GM21423 (cell line): Measurements from ENCODE around the gene EGLN2.
A peak's percentile ranks its signal among the peaks of the same experiment; 100 is the strongest.
"Not testable (repeated sequence)": the region's sequence is repeated elsewhere in the genome, so short reads cannot be mapped to it uniquely, and the experiment has no call there.

Experiments
- ATAC-seq: cut with Tn5 transposase; IDR thresholded peaks from one replicate; pipeline ENCODE4 v1.9.1; 2021; ENCODE audit warnings: mild to moderate bottlenecking, moderate library complexity; ENCODE audit not compliant: unreplicated experiment

EGLN2 gene

DNA sequence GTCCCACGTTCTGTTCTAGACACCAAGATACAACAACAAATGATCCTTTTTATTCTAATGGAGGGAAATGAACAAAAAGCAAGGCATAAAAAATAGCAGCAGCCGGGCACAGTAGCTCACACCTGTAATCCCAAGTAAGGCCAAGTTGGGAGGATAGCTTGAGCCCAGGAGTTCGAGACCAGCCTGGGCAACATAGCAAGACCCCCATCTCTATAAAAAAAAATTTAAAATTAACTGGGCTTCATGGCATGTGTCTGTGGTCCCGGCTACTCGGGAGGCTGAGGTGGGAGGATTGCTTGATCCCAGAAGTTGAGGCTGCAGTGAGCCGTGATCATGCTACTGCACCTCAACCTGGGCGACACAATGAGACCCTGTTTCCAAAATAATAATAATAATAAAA is 22.6 kb upstream of the EGLN2 start:
- ATAC-seq, result no peak

DNA sequence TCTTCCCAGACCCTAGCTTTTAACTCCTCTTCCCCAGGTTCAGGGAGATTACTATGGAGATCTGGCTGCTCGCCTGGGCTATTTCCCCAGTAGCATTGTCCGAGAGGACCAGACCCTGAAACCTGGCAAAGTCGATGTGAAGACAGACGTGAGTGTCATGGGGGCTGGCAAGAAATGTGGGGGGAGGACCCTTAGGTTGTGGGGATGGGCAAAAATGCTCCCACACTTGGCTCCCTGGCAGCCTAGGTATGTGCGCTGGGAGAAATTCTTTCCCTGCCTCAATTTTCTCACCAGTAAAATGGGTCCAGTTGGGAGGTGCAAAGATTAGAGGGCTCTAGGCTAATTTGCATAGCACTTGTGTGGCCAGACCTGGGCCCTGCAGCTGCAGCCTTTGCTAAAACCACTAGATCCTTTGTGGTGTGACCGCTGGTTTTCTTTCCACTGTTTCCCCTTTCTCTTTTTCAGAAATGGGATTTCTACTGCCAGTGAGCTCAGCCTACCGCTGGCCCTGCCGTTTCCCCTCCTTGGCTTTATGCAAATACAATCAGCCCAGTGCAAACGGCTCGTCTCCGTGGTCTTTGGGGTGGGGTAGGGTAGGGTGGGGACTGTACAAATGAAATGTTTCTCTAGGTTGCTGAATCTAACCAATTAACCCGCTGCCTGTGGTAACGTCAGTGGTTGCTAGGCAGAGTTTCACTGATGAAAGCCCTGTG is 21.9 kb upstream of the EGLN2 start:
- peak; percentile 56 for ATAC-seq

DNA sequence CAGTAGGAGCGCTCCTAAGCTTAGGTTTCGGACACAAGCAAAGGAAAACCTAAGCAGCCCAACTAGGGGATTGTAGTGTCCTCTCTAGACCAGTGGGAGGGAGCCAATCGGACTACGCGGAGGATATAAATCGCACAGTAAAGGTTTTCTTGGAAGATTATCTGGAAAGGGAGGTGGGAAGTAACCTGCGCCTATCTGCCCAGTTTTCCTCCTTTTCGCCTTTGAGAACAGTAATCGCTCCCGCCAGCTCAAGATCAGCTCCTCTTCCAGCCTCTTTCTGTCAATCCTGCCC is 21.4 kb upstream of the EGLN2 start:
- ATAC-seq, result no peak

DNA sequence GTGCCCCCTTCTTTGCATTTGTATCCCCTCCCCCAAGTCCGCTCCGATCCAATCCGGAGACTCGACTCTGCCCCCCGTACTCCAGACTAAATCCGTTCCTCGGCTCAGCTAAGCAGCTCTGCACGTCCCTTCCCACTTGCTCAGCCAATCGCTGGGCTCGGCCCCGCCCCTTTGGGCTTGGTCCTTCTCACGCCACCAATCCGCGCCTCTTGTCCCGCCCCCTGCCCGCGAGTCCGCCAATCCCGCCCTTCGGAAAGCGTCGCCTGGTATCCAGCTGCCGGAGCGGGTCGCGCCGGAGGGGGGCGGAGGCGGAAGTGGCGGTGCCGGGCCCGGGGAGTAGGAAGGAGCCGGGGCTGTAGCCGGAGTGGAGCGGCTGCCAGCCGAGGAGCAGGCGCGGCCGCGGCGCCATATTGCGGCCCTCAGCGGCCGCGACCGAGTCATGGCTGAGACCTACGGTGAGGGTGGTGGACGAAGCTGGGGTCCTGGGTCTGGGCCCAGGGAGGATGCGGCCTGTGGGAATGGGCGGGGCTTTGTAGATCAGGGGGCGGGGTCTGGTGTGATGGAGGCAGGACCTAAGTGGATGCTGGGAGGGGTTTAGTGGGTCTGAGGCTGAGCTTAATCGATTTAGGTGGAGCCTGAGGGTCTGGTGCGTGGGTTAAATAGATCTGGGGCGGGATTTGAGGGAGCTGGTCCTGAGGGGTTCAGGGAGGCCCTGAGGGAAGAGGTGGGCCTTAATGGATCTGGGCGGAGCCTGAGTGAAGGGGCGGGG is 20.9 kb upstream of the EGLN2 start, which contains the start of gene RAB4B:
RAB4B (plus strand) TSS at position 311 of the 769 bp plus-strand sequence; CDS start at position 440, 129 bp downstream.
- ATAC-seq, result peak; percentile 66

DNA sequence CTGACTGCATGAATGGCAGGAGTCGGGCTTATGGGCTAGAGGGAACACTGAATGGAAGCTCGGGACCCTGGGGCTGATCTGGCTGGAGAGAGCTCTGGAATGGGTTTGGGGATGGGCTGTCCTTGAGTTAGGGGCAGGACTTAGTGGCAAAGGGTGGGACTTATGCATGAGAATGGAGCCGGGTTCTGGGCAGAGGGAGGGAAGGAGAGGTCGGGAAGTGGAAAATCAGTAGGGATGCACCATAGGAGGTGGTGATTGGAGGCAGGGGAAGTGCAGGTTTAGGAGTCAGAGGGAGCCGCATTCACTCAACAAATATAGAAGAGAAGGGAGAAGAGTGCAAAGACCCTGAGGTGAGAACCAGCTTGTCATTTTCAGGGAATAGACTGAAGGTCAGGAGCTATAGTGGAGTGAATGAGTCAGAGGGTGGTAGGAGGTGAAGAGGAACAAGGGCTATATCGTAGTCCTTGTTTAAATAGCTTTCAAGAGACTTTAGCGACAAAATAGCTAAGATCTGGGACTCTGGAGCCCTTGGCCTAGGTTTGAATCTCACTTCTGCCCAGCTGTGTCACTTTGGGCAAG is 20.2 kb upstream of the EGLN2 start:
- no peak for ATAC-seq

DNA sequence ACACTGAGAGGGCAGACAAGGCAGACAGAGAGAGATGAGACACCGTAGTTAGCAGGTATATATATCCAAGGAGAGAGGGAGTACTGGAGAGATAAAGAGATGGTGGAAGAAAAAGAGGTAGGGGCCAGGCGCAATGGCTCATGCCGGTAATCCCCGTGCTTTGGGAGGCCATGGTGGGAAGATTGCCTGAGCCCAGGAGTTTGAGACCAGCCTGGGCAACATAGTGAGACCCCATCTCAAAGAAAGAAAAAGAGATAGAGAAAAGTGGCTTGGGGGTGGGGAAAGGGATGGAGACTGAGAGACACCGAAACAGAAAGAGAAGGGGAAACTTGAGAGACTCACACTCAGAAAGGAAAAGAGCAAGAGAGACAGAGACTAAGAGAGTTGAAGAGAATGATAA is 18.4 kb upstream of the EGLN2 start:
- no peak for ATAC-seq

DNA sequence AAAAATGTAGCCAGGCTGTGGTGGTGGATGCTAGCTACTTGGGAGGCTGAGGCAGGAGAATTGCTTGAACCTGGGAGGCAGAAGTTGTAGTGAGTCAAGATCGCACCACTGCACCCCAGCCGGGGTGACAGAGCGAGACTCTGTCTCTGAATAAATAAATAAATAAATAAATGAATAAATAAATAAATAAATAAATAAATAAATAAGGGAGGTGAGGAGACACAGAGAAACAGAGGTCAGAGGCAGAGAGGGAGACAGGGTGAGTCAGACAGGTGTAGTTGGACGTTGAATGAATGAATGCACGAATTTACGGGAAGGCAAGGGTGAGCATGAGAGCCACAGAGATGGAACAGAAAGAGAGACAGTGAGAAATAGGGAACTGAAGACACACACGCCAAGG is 17.9 kb upstream of the EGLN2 start:
- no peak for ATAC-seq

DNA sequence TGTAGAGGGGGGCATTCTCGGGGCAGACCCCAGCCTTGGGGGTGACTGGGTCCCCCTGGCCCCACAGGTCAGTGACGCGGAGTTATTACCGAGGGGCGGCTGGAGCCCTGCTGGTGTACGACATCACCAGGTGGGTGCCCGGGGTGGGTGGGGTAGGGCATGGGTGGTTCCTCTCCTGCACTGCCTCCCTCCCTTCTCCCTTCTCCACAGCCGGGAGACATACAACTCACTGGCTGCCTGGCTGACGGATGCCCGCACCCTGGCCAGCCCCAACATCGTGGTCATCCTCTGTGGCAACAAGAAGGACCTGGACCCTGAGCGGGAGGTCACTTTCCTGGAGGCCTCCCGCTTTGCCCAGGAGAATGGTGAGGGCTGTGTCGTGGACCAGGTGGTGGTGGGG is 15.3 kb upstream of the EGLN2 start:
- no peak for ATAC-seq

DNA sequence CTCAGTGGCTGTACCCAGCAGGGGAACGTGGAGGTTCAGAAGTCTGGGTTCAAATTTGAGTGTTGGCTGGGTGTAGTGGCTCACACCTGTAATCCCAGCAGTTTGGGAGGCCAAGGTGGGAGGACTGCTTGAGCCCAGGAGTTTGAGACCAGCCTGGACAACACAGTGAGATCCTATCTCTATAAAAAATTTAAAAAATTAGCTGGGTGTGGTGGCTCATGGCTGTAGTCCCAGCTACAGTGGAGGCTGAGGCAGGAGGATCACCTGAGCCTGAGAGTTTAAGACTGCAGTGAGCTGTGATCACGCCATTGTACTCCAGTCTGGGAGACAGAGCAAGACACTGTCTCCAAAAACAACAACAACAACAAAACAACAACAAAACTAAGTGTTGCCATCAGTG is 14.8 kb upstream of the EGLN2 start:
- ATAC-seq, result not testable (repeated sequence)

DNA sequence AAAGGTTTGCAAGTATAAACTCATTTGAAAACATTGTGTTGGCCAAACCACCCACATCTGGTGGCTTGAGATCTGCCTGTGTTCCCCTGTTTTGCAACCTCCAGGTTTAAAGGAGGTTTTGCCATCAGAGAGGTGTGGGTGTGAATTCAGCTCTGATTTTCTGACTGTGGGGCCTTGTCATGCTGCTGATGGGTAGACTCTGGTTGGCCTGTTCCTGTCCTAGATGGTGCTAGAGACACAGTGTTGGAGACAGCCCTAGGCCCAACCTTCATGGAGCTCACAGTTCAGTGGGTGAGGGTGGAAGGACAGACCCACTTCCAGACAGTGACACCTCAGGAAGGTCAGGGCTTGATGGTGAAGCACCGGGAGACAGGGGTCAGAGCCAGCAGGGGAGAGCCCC is 13.5 kb upstream of the EGLN2 start:
- ATAC-seq, result no peak

DNA sequence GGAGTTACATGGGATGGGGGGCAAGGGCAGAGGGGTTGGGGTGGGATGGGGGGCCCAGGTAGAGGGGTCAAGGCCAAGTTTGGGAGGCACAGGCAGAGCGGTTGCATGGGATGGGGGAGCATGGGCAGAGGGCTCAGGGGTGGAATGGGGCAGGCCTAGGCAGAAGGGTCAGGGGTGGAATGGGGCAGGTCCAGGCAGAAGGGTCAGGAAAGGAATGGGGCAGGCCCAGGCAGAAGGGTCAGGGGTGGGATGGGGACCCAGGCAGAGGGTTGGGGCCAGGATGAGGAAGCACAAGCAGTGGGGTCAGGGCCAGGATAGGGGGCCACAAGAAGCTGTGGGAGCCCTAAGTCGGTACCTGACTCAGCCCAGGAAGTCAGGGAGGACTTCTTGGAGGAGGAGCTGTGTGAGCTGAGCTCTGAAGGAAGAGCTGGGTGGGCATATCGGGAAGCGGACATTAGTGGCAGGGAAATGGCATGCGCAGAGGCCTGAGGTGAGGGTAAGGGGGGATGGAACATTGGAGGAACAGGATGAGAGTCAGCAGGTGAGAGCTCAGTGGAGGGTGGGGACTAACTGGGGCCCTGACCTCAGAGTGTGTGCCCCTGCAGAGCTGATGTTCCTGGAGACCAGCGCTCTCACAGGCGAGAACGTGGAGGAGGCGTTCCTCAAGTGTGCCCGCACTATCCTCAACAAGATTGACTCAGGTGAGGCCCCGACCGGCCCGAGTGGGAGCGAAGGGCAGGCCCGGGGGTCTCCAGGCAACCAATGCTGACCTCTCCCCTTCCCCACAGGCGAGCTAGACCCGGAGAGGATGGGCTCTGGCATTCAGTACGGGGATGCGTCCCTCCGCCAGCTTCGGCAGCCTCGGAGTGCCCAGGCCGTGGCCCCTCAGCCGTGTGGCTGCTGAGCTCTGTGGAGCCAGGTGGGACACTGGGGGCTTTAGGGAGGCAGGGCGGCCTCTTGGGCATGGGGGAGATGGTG is 12.6 kb upstream of the EGLN2 start:
- ATAC-seq, result no peak

DNA sequence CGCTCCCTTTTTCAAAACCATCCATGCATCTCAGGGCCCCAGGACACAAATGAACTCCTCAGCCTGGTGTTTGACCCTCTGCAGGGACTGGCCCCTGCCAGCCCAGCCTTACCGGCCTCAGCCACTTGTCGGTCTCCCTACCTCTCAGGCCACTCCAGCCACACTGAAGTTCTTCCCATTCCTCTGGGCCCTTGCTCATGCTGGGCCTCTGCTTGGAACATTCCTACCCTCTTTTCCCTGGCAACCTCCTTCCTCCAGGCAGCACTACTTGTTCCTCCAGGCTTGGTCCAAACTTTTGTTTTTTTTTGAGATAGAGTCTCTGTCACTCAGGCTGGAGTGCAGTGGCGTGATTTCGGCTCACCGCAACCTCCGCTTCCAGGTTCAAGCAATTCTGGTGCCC is 7.6 kb upstream of the EGLN2 start:
- no peak for ATAC-seq

DNA sequence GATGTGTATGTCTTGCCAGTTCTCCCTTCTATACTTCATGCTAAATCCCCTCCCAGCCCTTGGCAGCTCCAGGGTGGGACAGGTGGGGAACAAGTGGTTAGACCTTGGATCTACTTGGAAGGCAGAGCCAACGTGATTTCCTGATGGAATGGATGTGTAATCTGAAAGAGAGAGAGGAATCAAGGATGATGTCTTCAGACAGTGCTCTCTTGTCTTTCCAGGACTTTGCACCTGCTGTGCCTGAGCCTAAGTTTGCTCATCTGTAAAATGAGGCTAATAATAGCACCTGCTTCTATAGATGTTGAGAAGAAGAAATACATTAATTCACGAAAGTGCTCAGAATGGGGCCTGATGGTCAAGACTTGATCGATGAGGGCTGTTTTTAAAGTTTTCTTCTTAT is 7.0 kb upstream of the EGLN2 start:
- no peak for ATAC-seq

DNA sequence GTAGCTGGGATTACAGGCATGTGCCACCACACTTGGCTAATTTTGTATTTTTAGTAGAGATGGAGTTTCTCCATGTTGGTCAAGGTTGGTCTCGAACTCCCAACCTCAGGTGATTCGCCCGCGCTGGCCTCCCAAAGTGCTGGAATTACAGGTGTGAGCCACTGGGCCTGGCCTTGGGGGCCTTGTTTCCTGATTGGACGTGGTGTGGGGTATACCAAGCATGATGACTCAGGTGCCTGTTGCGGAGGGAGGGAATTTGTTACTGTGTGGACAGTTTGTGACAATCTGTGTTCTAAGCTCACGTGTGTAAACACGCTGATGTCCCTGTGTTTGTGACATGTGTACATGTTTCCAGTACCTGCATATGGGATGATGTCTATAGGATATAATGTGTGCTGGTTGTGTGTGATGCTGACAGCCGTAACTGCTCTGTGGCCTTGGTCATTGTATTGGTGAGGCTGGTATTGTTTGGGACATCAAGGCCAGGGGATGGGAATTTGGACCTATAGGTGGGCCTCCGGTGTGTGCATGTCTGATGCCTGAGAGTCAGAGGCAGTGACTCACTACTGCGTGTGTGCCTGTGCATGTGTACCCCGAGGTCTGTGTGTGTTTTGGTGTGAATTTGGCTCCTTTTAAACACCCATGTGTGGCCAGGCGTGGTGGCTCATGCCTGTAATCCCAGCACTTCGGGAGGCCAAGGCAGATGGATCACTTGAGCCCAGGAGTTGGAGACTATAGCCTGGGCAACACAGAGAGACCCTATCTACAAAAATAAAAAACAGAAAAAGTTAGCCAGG is 1.6 kb upstream of the EGLN2 start:
- no peak for ATAC-seq

DNA sequence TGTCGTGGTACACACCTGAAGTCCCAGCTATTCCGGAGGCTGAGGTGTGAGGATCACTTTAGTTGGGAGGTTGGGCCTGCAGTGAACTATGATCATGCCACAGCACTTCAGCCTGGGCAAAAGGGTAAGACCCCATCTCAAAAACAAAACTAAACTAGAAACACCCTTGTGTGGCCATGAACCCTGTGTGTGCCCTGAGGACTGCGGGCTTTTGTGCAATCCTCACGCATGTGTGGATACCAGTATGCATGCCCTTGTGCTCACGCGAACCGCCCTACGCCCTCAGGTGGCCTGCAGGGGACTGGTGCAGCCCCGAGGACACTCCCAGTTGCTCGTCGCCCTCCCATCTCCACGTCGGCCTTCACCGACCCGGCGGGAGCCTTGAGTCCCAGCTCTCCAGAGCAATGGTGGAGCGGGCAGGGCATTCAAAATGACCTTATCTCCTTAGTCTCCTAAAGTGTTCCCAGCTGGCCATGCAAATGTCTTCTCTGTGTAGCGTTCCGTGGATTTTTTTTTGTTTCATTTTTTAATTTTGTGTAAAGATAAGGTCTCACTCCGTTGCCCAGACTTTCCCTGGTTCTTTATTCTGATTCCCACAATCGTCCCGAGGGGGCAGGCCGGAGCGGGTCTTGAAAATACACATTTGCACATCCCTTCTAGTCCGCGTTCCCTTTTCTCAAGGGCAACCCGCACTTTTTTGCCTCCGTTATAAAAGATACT is 868 bp upstream of the EGLN2 start:
- no peak for ATAC-seq

DNA sequence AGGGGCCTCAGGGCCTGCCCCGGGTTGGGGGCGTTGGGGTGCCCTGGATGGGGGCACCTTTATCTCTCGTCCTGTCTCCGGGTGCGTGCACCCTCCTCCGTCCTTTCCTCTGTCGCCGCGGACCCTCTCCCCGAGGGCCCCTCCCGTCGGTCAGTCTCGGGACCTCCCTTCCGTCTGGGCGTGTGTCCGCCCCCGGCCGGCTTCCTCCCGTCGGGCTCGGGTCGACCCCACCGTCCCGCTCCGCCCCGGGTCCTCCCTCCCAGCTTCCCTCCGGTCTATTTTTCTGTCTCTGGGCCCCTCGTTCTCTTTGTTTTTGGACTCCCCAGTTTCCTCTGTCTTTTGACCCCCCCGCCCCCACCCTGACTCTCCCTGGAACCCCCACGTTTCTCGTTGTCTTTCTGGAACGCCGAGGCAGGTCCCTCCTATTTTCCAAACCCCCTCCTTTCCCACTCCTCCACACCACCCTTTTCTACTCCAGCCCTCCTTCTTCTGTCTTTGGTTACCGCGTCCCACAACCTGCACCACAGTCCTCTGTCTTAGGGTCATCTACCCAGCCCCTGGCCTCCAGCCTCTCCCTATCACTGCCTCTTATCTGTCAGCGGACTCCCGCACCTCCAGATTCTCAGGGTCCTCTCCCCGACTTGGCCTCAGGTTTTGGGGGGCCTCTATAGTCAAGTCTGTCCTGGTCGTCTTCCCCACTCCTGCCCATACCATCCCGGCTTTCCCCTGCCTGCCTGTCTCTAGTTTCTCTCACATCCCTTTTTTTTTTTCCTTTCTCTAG is 757 bp downstream of the EGLN2 start:
- ATAC-seq, result no peak

DNA sequence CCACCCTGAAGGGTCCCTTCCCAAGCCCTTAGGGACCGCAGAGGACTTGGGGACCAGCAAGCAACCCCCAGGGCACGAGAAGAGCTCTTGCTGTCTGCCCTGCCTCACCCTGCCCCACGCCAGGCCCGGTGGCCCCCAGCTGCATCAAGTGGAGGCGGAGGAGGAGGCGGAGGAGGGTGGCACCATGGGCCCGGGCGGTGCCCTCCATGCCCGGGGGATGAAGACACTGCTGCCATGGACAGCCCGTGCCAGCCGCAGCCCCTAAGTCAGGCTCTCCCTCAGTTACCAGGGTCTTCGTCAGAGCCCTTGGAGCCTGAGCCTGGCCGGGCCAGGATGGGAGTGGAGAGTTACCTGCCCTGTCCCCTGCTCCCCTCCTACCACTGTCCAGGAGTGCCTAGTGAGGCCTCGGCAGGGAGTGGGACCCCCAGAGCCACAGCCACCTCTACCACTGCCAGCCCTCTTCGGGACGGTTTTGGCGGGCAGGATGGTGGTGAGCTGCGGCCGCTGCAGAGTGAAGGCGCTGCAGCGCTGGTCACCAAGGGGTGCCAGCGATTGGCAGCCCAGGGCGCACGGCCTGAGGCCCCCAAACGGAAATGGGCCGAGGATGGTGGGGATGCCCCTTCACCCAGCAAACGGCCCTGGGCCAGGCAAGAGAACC is 1.5 kb downstream of the EGLN2 start:
- ATAC-seq, result no peak

DNA sequence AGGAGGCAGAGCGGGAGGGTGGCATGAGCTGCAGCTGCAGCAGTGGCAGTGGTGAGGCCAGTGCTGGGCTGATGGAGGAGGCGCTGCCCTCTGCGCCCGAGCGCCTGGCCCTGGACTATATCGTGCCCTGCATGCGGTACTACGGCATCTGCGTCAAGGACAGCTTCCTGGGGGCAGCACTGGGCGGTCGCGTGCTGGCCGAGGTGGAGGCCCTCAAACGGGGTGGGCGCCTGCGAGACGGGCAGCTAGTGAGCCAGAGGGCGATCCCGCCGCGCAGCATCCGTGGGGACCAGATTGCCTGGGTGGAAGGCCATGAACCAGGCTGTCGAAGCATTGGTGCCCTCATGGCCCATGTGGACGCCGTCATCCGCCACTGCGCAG is 2.0 kb downstream of the EGLN2 start:
- ATAC-seq, result no peak
